ENCODE data around the gene CABP1.

The CABP1 gene

GRCh38 chr12:120702637-120703036 is 62.2 kb downstream of the CABP1 start:
- no peak for DNase-seq (ENCODE audit: low read depth in 2 of 2)
- no peak overlapping the region for H3K4me3 ChIP-seq (replicated peaks in 1 of 2; ENCODE audit: low read depth in 2 of 2, low read length in 2 of 2)
- no peak for TF ChIP-seq CTCF (IDR thresholded peaks at IDR 0.05; ENCODE audit: low read depth, low read length)

- no peak overlapping the region for H3K4me3 ChIP-seq (replicated peaks in 1 of 2; ENCODE audit: low read depth in 2 of 2, low read length in 2 of 2)
- no peak for TF ChIP-seq CTCF (IDR thresholded peaks at IDR 0.05; ENCODE audit: low read depth, low read length)
- no peak for DNase-seq (ENCODE audit: low read depth in 2 of 2)
Measured at GRCh38 chr12:120703311-120703942, 63.0 kb downstream of the CABP1 start.

- H3K4me3 ChIP-seq (replicated peaks in 1 of 2; ENCODE audit: low read depth in 2 of 2, low read length in 2 of 2): no peak overlapping the region
- TF ChIP-seq CTCF (IDR thresholded peaks at IDR 0.05; ENCODE audit: low read depth, low read length): no peak
- DNase-seq (ENCODE audit: low read depth in 2 of 2): no peak
Measured at GRCh38 chr12:120705618-120706017, 65.2 kb downstream of the CABP1 start.

GRCh38 chr12:120706029-120706428 is 65.6 kb downstream of the CABP1 start:
- no peak for TF ChIP-seq CTCF (IDR thresholded peaks at IDR 0.05; ENCODE audit: low read depth, low read length)
- H3K4me3 ChIP-seq (replicated peaks in 1 of 2; ENCODE audit: low read depth in 2 of 2, low read length in 2 of 2): no peak overlapping the region
- no peak for DNase-seq (ENCODE audit: low read depth in 2 of 2)

- TF ChIP-seq CTCF (IDR thresholded peaks at IDR 0.05; ENCODE audit: low read depth, low read length): no peak
- H3K4me3 ChIP-seq (replicated peaks in 1 of 2; ENCODE audit: low read depth in 2 of 2, low read length in 2 of 2): no peak overlapping the region
- DNase-seq (ENCODE audit: low read depth in 2 of 2): no peak
Measured at GRCh38 chr12:120708651-120709050, 68.2 kb downstream of the CABP1 start.

GRCh38 chr12:120710031-120710804 is 69.8 kb downstream of the CABP1 start, which contains the start of gene UNC119B:
Gene UNC119B, plus strand, starts transcription at chr12:120710458. Its CDS starts 17 bp downstream, at chr12:120710475.
- peak within 1 kb of the TSS; percentile 81 to 82 for H3K4me3 ChIP-seq (replicated peaks in 1 of 2; ENCODE audit: low read depth in 2 of 2, low read length in 2 of 2)
- no peak for TF ChIP-seq CTCF (IDR thresholded peaks at IDR 0.05; ENCODE audit: low read depth, low read length)
- peak; percentile 38 to 44 for DNase-seq (ENCODE audit: low read depth in 2 of 2)
